ENCODE measurements around the gene BPIFB2. TPM values are rescaled to one million over a fixed set of nuclear protein-coding genes. Genes with fewer than 3 reads are reported as not detected.

BPIFB2 gene
- total RNA-seq, 1 donor from 2014 or later = not detected

- Histone ChIP-seq H3K27me3 (no peaks in the 10 kb centered on the region), H3K9me3 (no peaks in the 10 kb centered on the region), H3K4me3 (no peak overlapping the region), H3K27ac (no peak overlapping the region), H3K4me1 (no peaks in the 10 kb centered on the region), H3K36me3 (no peaks in the 10 kb centered on the region)
- DNase-seq (ENCODE audit: extremely low spot score in 2 of 2) = no peak
- intact Hi-C loops (cut with DNase I) = no loop called here
- TF ChIP-seq POLR2A (IDR thresholded peaks at IDR 0.05) (no peak), POLR2AphosphoS5 (IDR thresholded peaks at IDR 0.05; ENCODE audit: insufficient read depth in 1 of 2, low read depth in 1 of 2) (no peak), CTCF (IDR thresholded peaks at IDR 0.05) (no peak)
Observed at GRCh38 chr20:33059136-33059535, 51.6 kb downstream of the BPIFB2 start.

- no peaks in the 10 kb centered on the region for H3K4me1 ChIP-seq
- TF ChIP-seq CTCF (IDR thresholded peaks at IDR 0.05) (no peak), POLR2AphosphoS5 (IDR thresholded peaks at IDR 0.05; ENCODE audit: insufficient read depth in 1 of 2, low read depth in 1 of 2) (no peak), POLR2A (IDR thresholded peaks at IDR 0.05) (no peak)
- intact Hi-C loops (cut with DNase I) = no loop called here
- no peak overlapping the region for H3K4me3 ChIP-seq
- H3K9me3 ChIP-seq = no peaks in the 10 kb centered on the region
- DNase-seq (ENCODE audit: extremely low spot score in 2 of 2) = no peak
- no peaks in the 10 kb centered on the region for H3K27me3 ChIP-seq
- no peaks in the 10 kb centered on the region for H3K36me3 ChIP-seq
- H3K27ac ChIP-seq = no peak overlapping the region
Observed at GRCh38 chr20:33059741-33060390, 52.4 kb downstream of the BPIFB2 start.

- no peak for DNase-seq (ENCODE audit: extremely low spot score in 2 of 2)
- TF ChIP-seq POLR2A (IDR thresholded peaks at IDR 0.05) (no peak), POLR2AphosphoS5 (IDR thresholded peaks at IDR 0.05; ENCODE audit: insufficient read depth in 1 of 2, low read depth in 1 of 2) (no peak), CTCF (IDR thresholded peaks at IDR 0.05) (no peak)
- Histone ChIP-seq H3K27me3 (no peaks in the 10 kb centered on the region), H3K4me1 (no peaks in the 10 kb centered on the region), H3K27ac (no peak overlapping the region), H3K4me3 (no peak overlapping the region), H3K36me3 (no peaks in the 10 kb centered on the region), H3K9me3 (no peaks in the 10 kb centered on the region)
- intact Hi-C loops (cut with DNase I) = no loop called here
Observed at GRCh38 chr20:33061658-33062028, 54.1 kb downstream of the BPIFB2 start.

- Histone ChIP-seq H3K9me3 (no peaks in the 10 kb centered on the region), H3K36me3 (no peaks in the 10 kb centered on the region), H3K4me1 (no peaks in the 10 kb centered on the region), H3K27me3 (no peaks in the 10 kb centered on the region), H3K27ac (no peak overlapping the region), H3K4me3 (no peak overlapping the region)
- intact Hi-C loops (cut with DNase I) = no loop called here
- TF ChIP-seq POLR2A (IDR thresholded peaks at IDR 0.05) (no peak), CTCF (IDR thresholded peaks at IDR 0.05) (no peak), POLR2AphosphoS5 (IDR thresholded peaks at IDR 0.05; ENCODE audit: insufficient read depth in 1 of 2, low read depth in 1 of 2) (no peak)
- no peak for DNase-seq (ENCODE audit: extremely low spot score in 2 of 2)
Observed at GRCh38 chr20:33062105-33062824, 54.8 kb downstream of the BPIFB2 start.

- Histone ChIP-seq H3K36me3 (no peaks in the 10 kb centered on the region), H3K4me1 (no peaks in the 10 kb centered on the region), H3K27me3 (no peaks in the 10 kb centered on the region), H3K9me3 (no peaks in the 10 kb centered on the region), H3K4me3 (no peak overlapping the region), H3K27ac (no peak overlapping the region)
- intact Hi-C loops (cut with DNase I) = no loop called here
- DNase-seq (ENCODE audit: extremely low spot score in 2 of 2) = no peak
- no peak for TF ChIP-seq CTCF (IDR thresholded peaks at IDR 0.05)
- TF ChIP-seq POLR2AphosphoS5 (IDR thresholded peaks at IDR 0.05; ENCODE audit: insufficient read depth in 1 of 2, low read depth in 1 of 2) = no peak
- TF ChIP-seq POLR2A (IDR thresholded peaks at IDR 0.05) = no peak
Observed at GRCh38 chr20:33062825-33063149, 55.3 kb downstream of the BPIFB2 start.
